HG03066 (cell line): ENCODE data around the gene NEU4.
"Not testable (repeated sequence)": the region's sequence is repeated elsewhere in the genome, so short reads cannot be mapped to it uniquely, and the experiment has no call there.

ENCODE experiments used
- ATAC-seq: cut with Tn5 transposase; IDR thresholded peaks from one replicate; pipeline ENCODE4 v1.9.1; 2021; ENCODE audit warnings: low read depth; ENCODE audit not compliant: unreplicated experiment

NEU4 gene, protein sequence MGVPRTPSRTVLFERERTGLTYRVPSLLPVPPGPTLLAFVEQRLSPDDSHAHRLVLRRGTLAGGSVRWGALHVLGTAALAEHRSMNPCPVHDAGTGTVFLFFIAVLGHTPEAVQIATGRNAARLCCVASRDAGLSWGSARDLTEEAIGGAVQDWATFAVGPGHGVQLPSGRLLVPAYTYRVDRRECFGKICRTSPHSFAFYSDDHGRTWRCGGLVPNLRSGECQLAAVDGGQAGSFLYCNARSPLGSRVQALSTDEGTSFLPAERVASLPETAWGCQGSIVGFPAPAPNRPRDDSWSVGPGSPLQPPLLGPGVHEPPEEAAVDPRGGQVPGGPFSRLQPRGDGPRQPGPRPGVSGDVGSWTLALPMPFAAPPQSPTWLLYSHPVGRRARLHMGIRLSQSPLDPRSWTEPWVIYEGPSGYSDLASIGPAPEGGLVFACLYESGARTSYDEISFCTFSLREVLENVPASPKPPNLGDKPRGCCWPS

DNA sequence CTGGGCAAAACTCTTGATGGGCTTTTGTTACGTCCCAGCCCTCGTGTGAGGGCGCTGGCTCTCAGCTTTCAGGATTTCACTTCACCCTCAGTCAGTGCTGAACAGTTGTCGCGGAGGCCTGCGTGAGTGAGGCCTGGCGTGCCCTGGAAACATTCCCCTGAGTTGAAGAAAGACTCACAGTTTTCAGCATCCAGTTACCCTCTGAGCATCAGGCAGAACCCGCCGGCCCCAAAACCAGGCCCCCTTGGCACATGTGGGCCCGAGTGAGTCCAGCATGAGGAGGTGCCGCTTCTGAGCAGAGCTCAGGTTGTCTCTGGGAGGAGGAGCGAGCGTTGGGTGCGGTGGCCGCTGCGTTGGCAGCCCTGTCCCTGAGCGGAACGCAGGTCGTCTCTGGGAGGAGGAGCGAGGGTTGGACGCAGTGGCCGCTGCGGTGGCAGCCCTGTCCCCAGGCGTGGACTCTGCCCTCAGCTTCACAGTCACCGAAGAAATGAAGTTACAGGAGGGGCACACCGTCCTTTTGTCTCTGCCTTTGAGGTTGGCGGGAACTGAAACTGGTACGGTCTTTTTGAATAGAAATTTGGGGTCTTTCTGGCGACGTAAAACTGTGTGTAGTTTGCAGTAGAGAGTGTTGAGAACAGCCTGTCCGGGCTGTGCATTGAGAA is at the start of gene NEU4:
Gene NEU4 (plus strand): TSS at position 473 of the 662 bp plus-strand sequence. CDS start 5,292 bp downstream, outside the sequence.
- no peak for ATAC-seq

DNA sequence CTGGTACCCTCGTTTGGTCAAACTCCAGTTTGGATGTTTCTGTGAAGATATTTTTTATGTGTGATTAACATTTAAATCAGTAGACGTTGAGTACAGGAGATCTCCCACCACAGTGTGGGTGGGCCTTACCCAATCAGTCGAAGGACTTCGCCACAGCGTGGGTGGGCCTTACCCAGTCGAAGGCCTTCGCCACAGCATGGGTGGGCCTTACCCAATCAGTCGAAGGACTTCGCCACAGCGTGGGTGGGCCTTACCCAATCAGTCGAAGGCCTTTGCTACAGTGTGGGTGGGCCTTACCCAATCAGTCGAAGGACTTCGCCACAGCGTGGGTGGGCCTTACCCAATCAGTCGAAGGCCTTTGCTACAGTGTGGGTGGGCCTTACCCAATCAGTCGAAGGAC is 49.1 kb upstream of the NEU4 start:
- not testable (repeated sequence) for ATAC-seq

DNA sequence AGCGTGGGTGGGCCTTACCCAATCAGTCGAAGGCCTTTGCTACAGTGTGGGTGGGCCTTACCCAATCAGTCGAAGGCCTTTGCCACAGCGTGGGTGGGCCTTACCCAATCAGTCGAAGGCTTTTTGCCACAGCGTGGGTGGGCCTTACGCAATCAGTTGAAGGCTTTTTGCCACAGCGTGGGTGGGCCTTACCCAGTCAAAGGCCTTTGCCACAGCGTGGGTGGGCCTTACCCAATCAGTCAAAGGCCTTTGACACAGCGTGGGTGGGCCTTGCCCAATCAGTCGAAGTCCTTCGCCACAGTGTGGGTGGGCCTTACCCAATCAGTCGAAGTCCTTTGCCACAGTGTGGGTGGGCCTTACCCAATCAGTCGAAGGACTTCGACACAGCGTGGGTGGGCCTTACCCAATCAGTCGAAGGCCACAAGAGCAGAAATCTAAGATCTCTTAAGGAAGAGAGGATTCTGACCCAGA is 48.7 kb upstream of the NEU4 start:
- no peak for ATAC-seq

DNA sequence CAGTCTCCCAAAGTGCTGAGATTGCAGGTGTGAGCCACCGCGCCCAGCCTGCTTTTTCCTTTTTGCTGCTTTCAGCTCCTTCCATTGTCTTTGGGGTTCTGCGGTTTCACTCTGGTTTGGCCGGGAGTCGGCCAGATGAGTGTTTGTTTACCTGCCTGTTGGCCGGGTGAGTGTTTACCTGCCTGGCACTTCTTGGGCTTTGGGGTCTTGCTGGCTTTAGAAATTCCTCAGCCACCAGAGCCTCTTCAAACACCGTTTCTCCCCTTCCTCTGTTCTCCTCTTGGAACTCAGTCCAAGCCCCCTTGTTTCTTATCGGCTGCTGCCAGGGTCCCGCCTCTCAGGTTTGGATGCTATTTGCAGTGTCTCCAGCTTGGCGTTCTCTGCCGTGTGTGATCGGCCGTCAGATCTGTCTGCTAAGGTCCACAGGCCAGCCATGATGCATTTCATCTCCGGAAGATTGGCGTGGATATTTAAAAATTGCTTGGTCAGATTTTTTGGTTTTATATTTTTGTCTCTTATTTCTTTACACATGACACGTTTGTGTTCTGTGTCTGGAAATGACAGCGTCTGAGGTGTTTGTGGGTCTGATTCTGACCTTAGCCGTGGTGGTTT is 46.6 kb upstream of the NEU4 start:
- no peak for ATAC-seq

DNA sequence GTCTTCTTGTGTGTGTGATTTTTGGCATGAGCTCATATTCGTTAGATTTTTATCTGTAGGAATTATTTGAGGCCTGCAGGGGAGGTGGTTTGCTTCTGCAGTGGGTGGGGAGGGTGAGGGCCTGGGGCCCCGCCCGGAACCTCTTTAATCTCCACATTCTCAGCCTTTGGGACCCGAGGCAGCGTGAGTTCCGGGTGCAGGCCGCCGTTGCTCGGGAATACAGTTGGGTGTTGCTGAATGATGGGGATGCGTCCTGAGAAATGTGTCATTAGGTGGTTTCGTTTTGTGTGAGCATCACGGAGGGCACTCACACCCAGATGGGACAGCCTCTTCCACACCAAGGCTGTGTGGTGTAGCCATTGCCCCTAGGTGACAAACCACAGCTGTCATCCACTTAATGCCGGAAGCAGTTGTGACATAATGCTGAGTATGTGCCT is 46.0 kb upstream of the NEU4 start:
- ATAC-seq: no peak

DNA sequence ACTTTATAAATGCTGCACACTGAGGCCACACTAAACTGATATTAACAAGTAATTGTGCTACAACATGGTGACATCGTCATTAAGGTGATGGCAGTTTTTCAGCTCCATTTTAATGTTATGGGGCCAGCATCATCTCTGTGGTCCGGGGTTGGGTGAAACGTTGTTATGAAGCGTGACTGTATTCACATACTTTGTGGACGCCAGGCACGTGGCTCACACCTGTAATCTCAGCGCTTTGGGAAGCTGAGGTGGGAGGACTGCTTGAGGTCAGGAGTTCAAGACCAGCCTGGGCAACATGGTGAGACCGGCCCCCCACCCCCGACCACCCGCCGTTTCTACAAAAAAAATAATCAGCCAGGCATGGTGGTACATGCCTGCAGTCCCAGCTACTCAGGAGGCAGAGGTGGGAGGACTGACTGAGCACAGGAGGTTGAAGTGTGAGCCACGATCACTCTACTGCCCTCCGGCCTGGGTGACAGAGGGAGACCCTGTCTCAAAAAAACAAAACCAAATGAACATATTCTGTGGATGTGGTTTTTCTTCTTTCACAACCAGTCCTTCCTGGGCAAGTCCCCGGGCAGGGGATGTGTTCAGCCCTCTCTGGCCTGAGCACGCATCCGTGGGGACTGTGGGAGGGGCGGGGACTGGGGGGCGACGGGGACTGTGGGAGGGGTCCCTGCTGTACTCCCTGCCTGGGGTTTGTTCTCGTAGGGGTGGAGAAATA is 45.3 kb upstream of the NEU4 start:
- ATAC-seq: no peak

DNA sequence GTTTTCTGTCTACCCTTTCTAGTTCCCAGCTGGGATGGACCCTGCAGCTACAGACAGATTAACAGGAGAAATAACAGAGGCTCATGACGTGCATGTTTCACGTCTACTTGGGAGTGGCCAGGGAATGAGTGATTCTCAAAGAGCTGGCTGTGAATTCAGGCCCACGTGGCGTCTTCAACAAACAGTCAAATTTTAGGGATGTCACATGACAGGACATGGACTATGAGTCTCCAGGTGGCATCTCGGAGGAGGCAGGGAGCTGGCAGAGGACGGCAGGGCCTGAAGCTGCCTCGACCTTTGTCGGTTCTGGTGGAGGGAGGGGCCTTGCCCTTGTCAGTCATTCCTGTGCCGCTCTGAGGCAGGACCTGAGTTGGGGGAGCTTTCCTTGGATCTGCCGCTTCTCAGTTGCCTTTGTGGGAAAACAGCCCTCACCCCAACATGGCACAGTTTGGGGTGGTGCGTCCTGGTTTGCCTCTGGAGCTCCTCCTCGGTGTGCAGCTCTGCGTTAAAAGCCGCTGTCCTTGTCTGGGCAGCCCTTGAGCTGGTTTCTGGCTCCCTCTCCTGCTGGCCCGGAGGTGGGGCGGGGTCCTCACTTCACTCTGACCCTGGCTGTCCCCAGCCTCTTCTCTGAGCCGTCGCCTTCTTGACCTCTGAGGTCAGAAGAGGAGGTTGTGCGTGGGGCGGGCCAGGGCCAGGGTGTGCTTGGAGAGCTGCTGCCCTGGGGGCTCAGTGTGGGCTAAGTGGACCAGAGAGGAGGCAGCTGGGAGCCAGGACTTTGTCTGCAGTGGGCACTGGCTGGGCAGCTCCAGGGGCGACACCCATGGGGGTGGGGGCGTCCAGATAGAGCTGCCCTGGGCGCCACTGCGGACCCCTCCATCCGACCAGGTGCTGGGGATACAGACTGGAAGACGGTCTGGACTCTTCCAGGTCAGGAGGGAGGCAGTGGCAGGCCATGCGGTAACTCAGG is 44.4 kb upstream of the NEU4 start:
- no peak for ATAC-seq

DNA sequence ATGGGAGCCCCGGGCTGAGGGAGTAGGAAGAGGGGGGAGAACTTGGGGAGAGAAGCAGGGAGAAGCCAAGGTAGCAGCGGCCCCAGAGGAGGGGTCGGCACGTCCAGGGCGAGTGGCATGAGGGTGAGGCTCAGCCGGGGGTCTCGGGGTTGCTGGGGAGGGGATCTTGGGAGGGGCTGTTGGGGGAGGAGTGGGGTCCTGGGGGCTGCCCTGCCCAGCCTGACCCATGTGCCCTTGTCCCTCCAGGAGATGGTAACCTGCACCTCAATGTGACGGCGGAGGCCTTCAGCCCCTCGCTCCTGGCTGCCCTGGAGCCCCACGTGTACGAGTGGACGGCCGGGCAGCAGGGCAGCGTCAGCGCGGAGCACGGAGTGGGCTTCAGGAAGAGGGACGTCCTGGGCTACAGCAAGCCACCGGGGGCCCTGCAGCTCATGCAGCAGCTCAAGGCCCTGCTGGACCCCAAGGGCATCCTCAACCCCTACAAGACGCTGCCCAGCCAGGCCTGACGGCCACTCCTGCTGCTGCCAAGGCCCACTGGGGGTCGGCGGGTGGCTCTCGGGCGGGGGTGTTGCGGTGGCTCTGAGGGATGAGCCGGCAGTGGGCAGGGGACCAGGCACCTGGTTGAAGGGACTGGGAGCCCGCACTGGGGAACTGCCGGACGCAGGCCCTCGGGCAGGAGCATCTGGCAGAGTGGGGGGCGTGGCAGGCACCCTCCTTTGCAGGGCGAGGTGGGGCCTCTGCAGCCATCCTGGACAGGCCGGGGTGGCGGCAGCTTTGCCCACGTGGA is 41.3 kb upstream of the NEU4 start:
- ATAC-seq: no peak

DNA sequence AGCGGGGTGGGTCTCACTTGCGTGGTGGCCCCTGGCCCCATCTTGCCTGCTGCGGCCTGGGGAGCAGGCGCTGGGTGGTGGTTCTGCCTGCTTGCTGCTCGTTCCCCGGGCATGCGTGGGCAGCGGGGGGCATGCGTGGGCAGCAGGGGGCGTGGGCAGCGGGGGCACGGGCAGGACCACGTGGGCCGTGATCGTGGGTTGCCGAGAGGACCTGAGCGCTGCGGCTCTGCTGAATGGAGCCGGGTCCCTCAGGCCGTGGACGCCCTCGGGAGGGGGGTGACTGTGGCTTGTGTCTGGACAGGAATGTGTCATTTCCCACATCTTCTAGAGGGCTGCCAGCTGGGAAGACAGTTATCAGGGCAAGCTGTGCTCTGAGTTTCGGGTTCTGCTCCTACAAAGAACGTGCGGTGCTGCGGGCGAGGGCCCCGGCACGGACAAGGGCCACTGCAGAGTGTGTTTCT is 40.7 kb upstream of the NEU4 start:
- no peak for ATAC-seq

DNA sequence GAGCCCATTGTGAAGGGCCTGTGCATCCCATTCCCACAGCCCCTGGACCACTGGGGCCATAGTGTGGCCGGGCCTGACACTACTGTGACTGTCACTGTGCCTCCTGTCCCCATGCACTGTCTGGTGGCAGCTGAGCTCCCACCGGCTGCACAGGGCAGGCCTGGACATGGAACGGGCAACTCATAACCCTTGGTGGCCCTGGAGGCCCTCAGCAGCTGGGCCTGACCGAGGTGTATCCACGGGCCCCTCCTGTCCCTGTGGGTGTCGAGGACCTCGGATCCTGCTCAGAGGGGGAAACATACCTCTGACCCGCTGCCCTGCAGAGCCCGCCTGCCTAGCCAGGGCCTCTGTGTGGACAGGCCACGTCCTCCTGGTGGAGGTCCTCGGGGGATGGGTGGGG is 40.1 kb upstream of the NEU4 start:
- no peak for ATAC-seq

DNA sequence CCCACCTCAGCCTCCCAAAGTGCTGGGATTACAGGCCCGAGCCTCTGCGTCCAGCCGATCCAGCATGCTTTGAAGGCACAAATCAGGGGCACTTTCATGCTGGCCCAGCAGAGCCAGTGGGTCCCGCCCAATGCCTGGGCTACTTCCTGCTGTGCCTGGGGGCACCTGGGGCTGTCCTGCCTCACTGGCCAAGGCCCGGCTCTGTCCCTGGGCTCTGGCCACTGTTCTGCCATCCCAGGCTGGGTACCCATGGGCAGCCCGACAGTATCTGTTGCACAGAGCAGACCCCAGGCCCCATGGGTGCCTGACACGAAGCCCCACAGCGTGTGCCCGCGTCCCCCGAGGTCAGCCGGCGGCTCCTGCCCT is 39.2 kb upstream of the NEU4 start:
- no peak for ATAC-seq

DNA sequence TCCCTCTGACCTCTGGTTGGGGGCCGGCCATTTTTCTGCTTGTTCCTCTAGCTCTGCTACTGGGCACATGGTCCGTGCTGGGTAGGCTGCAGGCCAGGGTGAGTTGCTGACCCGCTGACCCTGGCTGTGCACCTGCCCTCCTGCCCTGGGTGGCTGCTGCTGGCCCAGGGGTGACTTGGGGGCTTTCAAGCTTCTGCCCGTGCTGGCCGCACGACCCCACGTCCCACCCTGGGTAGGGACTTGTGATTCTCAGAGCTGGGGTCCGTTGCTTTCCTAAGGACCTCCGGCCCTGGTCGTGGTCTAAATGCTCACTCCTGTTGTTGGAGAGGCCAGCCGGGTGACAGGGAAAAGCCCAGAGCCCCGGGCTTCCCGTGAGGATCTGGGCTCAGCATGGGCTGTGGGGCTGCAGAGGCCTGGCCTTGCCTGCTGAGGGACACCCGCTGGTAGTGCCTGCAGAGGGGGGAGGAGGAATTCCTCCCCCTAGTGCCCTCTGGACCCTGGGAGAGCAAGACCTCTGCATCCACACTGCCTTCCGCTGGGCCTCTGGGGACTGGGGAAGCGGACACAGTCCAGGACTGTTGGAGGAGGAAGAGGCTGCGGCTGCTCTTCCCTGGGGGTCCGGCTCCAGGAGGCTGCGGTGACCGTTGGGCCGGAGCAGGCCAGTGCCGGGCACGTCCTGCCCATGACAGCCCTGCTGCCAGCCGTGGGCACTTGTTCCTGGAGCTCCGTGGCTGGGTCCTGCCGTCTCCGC is 38.6 kb upstream of the NEU4 start:
- ATAC-seq: no peak

DNA sequence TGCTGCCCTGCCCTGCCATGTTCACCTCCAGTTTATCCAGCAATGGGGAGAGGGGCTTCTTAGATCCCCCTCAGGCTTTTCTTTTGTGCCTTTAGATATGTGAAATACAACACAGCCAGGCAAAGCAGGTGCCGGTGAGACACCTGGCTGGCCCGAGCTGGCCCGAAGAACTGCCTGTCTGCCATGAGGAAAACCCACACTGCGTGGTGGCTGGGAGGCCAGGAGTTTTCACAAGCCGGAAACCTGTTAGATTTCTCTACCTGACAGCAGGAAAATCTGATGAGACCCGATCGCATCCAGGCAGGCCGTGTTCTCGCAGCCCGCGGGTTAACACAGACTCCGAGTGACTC is 38.1 kb upstream of the NEU4 start:
- no peak for ATAC-seq

DNA sequence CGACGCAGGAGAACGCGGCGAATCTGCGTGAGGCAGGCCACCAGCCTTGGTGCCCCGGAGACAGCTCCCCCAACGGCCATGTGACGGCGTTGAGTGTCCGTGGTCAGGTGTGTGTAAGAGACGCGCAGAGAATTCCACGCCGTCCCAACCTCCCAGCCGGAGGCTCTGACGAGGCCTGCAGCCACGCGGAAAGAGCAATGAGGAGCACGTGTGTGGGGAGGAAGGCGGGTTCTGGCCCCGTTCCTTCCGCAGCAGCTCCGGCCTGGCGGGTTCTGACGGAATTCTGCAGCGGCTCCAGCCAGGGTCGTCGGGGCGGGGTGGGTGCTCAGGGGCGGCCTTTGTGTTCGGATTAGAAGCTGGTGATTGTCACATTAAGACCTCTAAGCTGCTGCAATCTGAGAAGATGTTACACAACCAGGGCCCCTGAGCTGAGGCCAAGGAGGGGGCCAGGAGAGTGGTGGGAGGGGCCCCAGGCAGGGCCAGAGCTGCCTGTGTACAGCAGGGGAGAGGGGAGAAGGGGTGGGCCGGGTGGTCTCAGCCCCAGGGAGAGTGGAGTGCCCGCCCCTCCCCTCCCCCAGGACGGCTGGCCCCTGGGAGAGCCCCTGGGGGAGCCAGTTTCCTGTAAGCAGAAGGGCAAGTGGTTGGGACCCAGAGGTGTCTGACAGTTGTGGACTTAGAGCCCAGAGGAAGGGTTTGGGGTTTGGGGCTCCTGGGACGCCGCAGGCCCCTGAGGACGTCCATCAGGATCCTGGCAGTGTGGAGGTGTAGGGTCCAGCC is 37.5 kb upstream of the NEU4 start:
- no peak for ATAC-seq

DNA sequence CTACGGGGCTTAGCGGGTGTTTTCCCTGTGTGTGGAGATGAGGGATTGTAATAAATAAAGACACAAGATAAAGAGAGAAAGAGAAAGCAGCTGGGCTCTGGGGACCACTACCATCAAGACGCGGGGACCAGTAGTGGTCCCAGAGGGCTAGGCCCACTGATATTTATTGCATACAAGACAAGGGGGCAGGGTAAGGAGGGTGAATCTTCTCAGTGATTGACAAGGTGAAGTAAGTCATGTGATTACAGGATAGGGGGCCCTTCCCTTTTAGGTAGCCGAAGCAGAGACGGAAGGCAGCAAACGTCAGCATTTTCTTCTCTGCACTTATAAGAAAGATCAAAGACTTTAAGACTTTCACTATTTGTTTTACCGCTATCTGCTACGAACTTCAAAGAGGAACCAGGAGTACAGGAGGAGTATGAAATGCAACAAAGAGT is 36.9 kb upstream of the NEU4 start:
- ATAC-seq: no peak

DNA sequence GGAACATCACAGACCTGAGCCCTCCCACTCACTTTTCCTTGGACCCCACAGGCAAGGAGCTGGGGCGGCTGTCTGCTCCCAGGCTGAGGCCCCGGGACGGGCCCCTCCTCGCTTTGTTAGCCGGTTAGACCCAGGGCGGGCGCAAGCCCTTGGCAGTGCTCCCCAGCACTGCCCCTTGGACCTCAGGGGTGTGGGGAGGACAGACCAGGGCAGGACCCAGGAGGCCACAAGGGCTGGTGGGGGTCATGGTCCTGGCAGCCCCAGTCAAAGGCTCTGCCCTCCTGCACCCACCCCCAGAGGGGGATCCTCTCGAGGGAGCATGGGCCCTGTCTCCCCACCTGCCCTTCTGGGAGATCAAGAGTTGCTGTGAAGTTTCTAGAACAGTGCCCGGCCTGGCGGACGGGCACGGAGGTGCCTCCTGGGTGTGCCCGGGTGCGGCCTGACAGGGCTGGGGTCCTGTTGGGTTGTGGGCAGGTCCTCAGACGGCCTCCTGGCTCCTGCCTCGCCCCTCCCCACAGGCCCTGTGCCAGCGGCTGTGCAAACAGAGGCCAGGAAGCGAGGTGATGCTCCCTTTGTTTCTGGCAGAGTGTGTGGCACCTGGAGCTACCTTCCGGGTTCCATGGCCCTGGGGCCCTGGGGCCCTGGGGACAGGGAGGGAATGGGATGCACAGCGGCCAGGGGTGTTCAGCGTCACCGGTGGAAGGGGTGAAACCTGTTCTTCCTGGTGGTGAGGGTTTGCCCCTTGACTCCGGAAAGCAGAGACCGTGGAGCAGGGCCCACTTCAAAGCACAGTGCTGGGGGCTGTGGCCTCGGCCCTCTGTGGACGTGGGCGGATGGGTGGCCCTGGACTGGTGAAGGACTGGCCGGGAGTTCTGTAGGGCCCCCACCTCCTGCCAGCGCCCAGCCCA is 35.2 kb upstream of the NEU4 start:
- ATAC-seq: no peak
